Central memory CD4-positive, alpha-beta T cell (primary cell): ENCODE data around the gene KRTAP5-6.
A peak's percentile ranks its signal among the peaks of the same experiment; 100 is the strongest.

Experiments used
- DNase-seq: peaks from one replicate; pipeline ENCODE4 v3.0.0; 2022
- total RNA-seq, 3 experiments: gene quantifications; one replicate each; lab custom pipeline; 2026; lab: John Stamatoyannopoulos, UW

KRTAP5-6 gene, protein sequence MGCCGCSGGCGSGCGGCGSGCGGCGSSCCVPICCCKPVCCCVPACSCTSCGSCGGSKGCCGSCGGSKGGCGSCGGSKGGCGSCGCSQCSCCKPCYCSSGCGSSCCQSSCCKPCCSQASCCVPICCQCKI
- total RNA-seq: 0 reads per million in 3 experiments

DNA sequence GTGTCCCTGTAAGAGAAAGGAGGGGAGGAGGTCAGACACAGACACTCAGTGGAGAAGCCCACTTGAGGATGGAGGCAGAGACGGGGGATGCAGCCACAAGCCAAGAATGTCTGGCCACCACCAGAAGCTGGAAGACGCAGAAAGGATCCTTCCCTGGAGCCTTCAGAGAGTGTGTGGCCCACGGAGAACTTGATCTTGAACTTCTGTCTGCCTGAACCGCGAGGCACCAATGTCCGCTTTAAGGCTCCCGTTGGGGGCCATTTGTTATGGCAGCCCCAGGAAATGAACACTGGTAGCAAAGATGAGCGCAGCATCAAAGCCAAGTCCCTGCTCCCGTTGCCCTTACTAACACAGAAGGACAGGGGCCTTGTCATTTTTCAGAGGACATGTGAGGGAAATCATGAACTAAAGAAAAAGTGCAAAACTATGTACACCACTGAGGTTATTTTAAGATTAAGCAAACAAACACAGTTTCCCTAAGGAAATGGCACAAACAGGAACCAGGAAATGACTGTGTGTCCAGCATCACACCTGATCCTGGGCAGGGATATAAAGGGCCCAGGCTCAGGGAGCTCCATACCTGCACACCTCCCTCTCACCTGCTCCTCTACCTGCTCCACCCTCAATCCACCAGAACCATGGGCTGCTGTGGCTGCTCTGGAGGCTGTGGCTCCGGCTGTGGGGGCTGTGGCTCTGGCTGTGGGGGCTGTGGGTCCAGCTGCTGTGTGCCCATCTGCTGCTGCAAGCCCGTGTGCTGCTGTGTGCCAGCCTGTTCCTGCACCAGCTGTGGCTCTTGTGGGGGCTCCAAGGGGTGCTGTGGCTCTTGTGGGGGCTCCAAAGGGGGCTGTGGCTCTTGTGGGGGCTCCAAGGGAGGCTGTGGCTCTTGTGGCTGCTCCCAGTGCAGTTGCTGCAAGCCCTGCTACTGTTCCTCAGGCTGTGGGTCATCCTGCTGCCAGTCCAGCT is at the start of gene KRTAP5-6:
KRTAP5-6 (plus strand) TSS at position 588 of the 963 bp plus-strand sequence; CDS start at position 639, 51 bp downstream.
- DNase-seq: no peak

DNA sequence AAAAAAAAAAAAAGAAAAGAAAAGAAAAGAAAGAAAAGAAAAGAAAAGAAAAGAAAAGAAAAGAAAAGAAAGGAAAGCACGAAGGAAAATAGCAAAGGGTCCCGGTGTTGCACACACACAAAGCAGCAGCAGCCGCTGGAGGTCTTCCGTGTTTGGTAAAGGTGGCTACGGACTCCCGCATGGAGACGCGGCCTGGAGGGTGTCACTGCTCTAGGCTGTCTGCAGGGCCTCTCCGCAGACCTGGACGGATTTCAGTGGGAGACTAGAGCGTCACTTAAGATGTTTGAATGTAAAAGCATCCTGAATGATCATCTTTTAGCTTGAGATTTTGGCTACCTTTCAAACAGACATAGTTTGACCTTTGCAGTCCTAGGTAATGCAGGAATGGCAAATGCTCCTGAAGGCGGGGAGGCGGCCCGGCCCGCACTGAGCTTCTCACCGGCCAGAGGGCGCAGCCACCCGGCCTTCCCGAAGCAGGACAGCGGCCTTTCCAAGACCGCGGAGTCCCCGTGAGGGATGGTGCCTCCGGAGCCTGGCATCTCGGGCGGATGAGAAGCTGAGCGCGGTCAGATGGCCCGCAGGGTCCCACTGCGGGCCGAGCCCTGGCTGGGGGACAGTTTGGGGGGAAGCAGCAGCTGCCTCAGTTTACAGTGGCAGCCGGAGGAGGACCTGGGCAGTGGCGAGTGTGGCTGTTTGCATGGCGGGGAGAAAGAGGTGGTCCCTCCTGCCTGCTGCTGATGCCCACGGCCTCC is 48.9 kb upstream of the KRTAP5-6 start:
- no peak for DNase-seq

DNA sequence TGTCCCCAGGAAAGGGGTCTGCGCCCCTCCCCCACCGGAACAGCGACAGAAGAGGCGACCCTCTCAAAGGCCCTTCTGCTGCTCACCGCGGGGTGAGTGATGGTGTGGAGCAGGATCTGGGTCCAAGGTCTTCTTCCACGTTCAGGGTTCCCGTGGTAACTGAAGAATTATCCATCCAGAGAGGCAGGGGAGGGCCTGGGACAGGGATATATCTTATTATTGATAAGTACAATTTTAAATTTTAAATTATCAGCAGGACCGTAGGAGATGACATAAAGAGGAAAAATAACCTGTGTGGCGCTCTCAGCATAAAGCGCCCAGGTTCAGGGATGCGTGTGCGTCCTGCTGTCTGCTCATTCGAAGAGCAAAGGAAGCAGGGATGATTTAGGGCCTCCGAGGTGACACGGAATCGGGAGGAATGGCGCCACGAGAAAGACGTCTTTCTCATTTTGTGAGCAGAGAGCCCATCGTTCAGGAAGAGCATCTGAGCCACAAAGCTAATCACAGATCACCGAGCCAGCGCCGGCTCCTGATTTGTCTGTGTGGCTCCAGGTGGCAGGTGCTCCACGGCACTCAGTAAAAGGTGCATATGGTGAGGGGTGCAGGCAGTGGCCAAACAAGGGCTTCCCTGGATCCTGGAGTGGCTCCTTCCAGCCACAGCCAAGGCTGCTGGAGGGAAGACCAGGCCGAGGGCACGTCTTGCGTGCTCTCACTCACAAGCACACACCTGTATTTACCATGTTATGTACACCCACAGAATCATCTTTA is 48.2 kb upstream of the KRTAP5-6 start:
- no peak for DNase-seq

DNA sequence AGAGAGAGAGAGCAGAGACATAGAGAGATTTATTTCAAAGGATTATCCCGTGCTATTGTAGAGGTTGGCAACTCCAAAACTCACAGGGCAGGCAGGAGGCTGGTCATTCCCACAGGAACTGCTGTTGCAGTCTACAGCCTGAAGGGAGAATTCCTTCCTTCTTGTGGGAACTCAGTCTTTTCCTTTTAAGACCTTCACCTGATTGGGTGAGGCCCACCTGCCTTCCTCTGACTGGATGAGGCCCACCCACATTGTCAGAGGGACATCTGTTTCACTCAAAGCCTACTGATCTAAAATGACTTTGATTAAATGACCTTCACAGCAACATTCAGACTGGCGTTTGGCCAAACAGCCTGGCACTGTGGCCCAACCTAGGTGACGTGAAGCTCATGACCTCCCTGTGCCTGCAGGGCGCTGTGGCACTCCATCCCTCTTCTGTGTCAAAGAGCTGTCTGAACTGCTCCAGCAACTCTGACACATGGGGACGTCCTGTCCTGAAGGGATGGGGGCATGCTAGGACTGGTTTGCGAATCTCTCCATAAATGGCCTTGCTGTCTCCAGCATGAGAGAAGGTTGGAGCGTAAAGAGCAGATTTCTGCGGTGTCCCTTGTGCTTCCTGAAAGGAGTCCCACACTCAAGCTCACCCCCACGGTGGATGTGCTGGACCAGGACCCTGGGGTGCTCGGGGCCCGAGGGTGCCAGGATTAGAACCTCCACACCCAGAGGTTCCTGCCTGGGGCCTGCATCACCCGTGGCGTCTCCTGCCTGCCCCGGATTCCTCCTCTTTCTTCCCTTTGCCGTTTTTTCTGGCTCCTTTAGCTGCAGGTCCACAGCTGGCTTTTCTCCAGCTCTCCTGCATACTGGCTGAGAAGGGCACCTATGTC is 46.7 kb upstream of the KRTAP5-6 start:
- DNase-seq: no peak

DNA sequence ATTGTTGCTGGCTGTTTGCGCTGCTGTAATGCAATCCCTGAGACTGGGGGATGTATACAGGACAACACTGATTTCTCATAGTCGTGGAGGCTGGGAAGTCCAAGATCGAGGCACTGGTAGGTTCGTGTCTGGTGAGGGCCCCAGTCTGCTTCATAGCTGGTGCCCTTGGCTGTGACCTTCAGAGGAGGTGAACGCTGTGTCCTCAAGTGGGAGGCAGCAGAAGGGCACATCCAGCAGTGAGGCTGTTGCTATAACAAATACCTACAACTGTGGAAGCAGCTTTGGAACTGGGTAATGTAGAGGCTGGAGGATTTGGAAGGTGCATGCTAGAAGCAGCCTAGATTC is 46.1 kb upstream of the KRTAP5-6 start:
- DNase-seq: no peak

DNA sequence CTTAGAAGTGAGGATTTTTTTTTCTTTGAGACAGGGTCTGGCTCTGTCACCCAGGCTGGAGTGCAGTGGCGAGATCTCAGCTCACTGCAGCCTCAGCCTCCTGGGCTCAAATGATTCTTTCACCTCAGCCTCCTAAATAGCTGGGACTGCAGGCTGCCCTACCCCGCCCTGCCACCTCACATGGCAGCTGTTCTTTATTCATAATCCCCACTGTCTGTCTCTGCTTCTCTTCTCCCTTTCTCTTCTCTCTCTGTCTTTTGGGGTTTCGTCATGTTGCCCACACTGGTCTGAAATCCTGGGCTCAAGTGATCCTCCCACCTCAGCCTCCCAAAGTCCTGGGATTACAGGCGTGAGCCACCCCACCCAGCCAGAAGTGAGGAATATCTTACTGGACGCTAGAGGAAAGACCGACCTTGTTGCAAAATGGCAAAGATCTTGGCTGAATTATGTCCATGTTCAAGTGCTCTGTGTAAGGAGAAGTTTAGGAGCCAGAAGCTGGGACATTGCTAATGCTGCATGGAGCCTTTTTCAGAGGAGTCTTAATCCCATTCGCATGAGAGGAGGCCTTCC is 45.5 kb upstream of the KRTAP5-6 start:
- DNase-seq: no peak

DNA sequence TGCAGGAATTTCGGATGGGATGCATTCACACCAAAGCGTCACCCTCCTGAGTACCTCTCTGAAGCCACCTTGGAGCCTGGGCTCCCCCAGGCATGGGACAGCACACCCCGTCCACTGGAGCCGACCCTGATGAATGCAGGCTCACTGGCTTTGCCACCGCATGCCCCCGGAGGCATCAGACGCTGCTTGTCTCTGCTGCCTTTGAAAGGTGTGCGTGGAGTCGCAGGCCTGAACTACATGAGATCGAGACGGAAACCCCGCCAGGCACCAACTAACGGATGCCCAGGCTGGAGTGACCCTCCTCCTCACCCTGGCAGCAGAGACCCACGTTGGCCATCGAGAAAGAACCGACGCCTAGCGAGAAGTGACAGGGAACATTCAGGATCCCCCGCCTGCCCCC is 45.0 kb upstream of the KRTAP5-6 start:
- DNase-seq: no peak

DNA sequence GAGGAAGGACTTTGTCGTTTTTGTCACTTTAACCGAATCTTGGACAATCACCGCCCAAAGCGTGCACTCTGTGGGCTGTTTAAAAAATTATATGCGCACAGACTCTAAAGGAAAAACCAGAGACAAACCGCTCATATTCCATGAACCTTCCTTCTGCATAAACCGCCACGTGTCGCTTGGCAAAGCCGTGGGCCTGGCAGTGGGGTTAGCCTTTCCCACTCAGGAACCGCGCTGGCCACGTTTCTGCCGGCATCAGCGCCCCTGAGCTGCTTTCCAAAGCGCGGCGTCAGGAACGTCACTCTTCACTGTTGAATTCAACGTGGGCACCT is 44.6 kb upstream of the KRTAP5-6 start:
- DNase-seq: no peak

DNA sequence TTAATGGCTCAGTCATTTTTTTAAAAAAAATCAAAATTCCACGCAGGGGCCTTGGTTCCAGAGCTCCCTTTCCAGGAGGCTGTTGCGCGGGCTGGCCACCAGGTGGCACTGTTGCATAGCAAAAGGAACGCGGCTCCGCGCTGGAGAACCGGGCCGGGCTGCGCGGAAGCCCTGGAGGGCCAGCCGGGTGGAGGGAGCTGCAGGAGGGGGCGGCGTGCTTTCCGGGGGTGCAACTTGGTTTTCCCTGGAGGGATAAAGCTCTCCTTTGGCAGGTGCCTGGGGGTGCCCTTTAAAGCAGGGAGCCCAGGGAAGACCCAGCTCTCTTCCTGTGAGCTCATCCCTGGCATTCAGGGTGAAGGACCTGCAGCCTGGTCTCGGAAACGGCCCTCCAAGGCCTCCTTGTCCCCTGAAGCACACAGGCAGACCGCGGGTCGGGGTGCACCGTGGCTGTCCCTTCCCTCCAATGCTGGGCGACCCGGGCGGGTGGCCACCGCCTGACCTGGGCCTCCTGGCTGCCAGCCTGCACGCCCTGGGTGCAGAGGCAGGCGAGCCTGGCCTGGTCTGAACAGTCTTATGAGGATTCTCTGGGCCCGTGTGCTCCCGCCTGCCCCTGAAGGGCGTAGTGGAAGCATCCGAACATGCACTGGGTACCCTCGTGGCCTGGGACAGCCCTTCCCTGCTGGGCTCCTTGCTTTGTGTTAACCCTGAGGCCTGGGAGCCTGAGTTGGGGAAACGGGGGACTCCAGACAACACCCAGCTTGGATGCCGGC is 44.0 kb upstream of the KRTAP5-6 start:
- peak; percentile 66 for DNase-seq

DNA sequence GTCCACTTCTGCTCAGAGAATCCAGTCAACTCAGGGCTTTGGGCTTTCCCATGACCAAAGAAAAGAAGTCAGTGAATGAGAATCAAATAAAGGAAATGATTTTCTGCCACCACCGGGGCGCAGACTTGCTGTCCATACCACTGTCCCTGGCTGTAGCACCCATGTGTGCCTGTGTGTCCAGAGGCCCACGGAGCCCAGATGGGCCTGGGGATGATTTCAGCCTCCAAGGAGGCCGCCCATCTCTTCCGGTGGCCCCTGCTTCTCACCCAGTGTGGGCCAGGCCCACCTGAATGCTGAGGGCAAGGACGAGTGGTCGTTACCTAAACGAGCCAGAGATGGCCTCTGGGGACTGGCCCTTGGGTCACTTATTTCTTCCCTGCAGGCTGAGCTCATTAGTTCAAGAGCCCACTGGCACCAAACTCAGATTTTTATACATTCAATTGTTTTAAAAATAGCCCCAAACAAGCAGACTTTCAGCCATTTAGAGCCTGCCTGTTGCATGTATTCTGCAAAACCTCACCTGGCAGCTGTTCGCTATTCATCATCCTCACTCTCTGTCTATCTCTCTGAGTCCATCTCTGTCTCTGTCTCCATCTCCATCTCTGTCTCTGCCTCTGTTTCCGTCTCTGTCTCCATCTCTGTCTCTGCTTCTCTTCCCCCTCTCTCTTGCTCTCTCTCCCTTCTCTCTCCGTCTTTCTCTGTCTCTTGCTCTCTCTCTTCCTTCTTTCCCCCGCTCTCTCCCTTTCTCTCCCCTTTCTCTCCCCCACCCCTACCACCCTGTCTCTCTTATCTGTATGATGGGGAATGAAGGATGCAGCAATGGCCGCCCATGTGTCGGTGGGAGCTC is 43.2 kb upstream of the KRTAP5-6 start:
- DNase-seq: no peak

DNA sequence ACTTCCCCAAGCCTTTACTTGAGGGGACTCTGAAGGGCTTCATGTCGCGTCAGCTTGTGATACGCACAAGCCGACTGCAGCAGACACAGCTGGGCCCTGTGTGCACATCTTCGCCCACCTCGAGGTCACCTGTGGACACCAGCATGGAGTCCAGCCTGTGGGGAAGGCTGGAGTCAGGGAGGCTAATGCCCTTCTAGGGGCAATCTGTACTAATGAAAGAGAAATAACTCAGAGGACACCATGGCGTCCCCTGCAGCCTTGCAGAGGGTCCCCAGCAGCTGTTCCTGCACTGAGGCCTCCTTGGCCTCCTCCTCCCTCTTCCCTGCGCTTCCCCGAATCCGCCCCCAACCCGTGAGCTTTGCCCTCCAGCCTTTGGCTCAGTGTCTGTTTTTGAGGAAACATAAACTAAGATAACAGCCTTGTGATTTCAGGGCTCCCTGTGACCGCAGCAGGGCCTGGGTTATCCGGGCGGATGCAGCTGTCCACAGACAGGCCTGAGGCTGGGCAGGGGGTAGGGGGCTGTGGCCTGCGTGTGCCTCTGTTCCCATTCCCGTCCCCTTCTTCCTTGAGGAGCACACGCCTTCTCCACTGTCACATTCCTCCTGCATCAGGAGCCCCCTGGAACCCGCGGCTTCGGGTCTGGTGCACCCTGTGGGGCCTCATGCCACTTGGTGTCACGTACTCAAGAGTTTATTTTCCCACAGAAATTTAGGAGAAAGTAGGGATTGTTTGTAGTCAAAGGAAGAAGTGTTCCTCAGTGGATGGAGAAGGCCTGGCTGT is 42.4 kb upstream of the KRTAP5-6 start:
- DNase-seq: no peak

DNA sequence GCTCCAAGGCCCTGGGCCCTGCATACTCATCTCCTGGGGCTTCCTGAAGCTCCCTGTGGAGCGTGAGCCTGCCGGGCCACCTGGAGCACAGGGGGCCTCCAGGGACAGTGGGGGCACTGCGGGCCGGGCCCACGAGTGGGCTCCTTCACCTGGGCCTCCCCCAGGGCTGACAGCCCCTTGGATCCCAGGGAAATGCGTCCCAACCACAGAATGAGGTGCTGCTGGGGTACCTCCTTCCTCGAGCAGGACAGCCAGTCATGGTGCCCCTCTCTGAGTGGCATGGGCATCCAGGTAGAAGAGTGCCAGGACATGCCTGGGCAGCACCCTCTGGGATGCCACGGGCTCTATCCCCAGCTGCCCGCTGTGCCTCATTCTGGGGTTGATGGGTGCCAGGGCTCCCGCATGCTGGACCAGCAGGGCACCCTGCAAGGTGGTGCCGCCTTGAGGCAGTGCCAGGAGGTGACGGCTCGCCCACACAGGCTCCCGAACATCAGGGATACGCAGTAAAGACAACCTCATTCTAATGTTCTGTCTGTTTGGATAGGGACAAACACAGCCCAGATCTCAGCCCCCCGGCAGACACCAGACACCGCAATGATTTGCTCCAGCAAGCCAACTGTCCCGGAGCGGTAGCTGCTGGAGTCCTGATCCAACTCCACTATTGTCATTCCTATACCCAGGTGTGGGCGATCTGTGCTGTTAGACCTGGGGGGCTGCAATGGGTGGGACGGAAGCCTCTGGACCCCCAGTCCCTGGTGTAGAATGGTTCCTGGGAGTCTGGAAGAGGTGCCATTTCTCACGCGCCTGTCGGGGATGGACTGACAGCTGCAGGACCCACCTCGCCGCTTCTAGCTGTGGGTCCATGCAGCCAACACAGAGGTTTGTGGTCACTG is 41.6 kb upstream of the KRTAP5-6 start:
- no peak for DNase-seq

DNA sequence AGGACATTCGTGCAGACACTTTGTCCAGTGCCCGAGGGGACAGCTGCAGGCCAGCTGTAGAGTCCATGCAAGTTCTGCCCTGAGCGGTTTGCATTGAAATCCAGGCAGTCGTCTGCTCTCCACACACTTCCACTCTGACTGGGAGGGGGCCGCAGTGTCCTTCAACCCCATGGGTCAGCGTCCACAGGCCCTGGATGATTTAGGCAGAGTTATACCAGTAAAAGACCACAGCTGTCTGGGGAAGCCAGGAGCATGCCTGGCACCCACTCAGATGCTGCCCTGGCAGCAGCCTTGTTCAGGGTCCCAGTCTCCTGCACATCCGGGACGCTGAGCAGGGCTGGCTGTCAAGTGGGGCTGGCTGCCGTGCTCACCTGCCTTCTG is 40.9 kb upstream of the KRTAP5-6 start:
- DNase-seq: no peak

DNA sequence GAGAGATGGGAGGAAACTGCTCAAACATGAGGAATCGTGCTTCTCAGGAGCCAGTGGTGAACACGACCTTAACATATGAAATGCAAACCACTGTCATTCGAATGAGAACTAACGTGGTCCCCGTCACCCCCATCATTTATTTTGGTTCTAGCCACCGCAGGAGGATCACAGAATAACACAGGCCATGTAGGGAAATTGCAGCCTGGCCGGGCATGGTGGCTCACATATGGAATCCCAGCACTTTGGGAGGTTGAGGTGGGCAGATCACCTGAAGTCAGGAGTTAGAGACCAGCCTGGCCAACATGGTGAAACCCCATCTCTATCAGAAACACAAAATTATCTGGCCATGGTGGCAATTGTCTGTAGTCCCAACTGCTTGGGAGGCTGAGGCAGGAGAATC is 40.3 kb upstream of the KRTAP5-6 start:
- no peak for DNase-seq

DNA sequence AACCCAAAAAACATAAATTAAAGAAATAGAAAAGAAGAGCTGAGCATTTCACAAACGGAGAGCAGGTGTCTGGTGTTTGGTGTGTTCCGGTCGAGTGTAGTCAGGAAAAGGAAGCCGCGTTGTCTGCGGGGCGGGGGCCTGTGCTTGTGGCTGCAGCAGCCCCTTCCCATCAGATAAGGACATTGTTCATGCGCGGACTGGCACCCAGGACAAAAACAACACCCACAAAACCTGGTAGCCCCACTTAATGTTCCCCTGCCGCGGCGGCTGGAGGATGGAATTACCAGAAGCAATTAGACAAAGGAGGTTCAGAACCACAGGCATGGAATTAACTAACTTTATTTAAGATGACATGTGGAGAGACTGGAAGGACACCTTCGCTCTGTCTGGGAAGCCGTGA is 37.5 kb upstream of the KRTAP5-6 start:
- DNase-seq: no peak

DNA sequence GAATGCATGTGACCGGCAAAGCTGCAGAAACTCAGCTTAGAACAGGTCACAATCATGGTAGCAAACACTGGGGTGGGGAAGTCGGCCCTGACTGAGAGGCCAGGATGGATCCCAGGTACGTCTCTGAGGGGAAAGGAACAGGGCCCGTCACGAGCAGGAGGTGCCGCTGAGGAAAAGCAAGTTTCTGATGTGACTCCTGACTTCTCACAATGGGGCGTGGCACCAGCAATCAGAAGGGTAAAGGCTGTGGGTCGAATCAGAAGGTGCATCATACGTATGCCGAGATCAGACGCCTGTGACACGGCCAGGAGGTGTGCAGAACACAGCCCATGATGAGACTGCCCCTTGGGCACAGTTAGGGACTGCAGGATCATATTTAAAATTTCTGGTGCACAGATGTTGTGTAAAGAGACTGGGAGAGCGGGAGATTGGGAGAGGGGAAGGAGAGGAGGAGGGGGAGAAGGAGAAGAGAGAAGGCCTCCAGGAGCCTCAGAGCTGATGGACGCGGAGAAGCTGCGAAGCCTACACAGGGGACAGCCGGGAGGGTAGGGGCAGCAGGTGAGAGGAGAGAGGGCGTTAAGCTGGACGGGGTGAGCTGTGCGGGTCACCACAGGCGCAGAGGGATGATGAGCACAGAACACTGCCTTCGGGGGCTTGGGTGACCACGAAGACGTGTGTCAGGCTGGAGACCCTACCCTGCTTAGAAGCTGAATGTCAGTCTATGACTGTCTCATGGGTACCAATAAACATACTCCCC is 36.7 kb upstream of the KRTAP5-6 start:
- DNase-seq: no peak
